Endodermal cell (in vitro differentiated cells): ENCODE results near the gene PLCL2. TPM values are rescaled to one million over a fixed set of nuclear protein-coding genes. Genes with fewer than 3 reads are reported as not detected.

Experiments
- DNase-seq: peaks from one replicate; pipeline ENCODE4 v3.0.0-alpha.2; 2017
- H3K27ac ChIP-seq: 2 replicates; pipeline ENCODE4 v1.5.1; 2013; ENCODE audit warnings: mild to moderate bottlenecking, low read depth, low read length, moderate library complexity
- H3K27me3 ChIP-seq: 2 replicates; pipeline ENCODE4 v1.6.1; 2013; ENCODE audit warnings: mild to moderate bottlenecking, low read length, moderate library complexity; ENCODE audit not compliant: insufficient read depth, control insufficient read depth, poor library complexity, severe bottlenecking
- H3K36me3 ChIP-seq: 2 replicates; pipeline ENCODE4 v1.7.0; 2013; ENCODE audit warnings: mild to moderate bottlenecking, low read length, moderate library complexity; ENCODE audit not compliant: control insufficient read depth, insufficient read depth
- H3K4me1 ChIP-seq: one replicate; pipeline ENCODE4 v1.7.0; 2013; ENCODE audit warnings: low read length; ENCODE audit not compliant: control insufficient read depth, insufficient read depth
- H3K4me3 ChIP-seq: 2 replicates; pipeline ENCODE4 v1.5.1; 2013; ENCODE audit warnings: mild to moderate bottlenecking, low read length, moderate library complexity
- H3K9ac ChIP-seq: 2 replicates; pipeline ENCODE4 v1.6.1; 2013; ENCODE audit warnings: mild to moderate bottlenecking, low read length, moderate library complexity; ENCODE audit not compliant: poor library complexity, severe bottlenecking; ENCODE audit errors: extremely low read depth
- H3K9me3 ChIP-seq: 2 replicates; pipeline ENCODE4 v1.6.1; 2013; ENCODE audit warnings: mild to moderate bottlenecking, low read length, moderate library complexity; ENCODE audit not compliant: control insufficient read depth
- H3K27ac Mint-ChIP-seq: 2 replicates; pipeline ENCODE4 v1.8.0; 2020; ENCODE audit warnings: mixed read lengths
- H3K27me3 Mint-ChIP-seq: 2 replicates; pipeline ENCODE4 v1.8.0; 2021; ENCODE audit warnings: mild to moderate bottlenecking, mixed read lengths; ENCODE audit not compliant: insufficient read depth
- H3K36me3 Mint-ChIP-seq: 2 replicates; pipeline ENCODE4 v1.8.0; 2020; ENCODE audit warnings: low read depth, mixed read lengths
- H3K4me1 Mint-ChIP-seq: 2 replicates; pipeline ENCODE4 v1.8.0; 2020; ENCODE audit warnings: mixed read lengths
- H3K4me3 Mint-ChIP-seq: 2 replicates; pipeline ENCODE4 v1.8.0; 2020; ENCODE audit warnings: mild to moderate bottlenecking, moderate library complexity, mixed read lengths
- H3K9me3 Mint-ChIP-seq: 2 replicates; pipeline ENCODE4 v1.8.0; 2020; ENCODE audit warnings: mild to moderate bottlenecking, mixed read lengths
- WGBS, 2 experiments: methylation state at CpG; one replicate each; pipeline versions ENCODE4 v1.1.5 to v1.1.7; 2013; ENCODE audit warnings: missing lambda C conversion rate in 2 of 2, mixed read lengths in 1 of 2; ENCODE audit not compliant: insufficient coverage in 1 of 2, insufficient read length in 1 of 2; 5-methylcytosine and 5-hydroxymethylcytosine counted together
- total RNA-seq, 2 donors: library from RNA; stranded (reverse); fragmentation: NEBNext Ultra II Directional in 1 of 2; extraction: Animal tissue kit (Norgen Biotek cat#: 25700) in 1 of 2; gene quantifications; 2 replicates in 1 of 2; 3 replicates in 1 of 2; pipeline ENCODE4 v1.2.1, GENCODE V29; 2021
- TF ChIP-seq, protein P1 (sequence below): fragments of 200-600 bp; sonication (generic); conservative IDR thresholded peaks from 2 replicates; pipeline ENCODE4 v1.5.0; 2021; ENCODE audit warnings: antibody characterized with exemption, mild to moderate bottlenecking

PLCL2 gene
- total RNA-seq, 2 donors from 2014 or later = 4.2 to 6.9 TPM

DNA sequence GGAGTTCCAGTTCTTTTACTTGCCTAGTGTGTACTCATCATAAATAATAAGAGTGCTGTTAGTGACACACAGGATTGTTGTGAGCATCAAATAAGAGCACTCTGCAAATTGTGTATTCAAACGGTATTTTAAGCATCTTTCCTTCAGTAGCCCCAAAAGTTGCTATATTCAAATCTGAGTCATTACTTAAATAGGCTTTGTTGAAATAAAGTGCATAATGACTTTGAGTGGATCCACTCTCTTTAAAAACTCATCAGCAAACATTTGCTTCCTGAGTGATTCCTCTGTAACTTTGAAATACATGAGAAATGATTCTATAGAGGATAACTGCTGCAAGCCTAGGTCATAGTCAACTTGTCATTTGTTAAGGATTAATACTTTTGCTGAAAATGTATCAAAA lies 29.3 kb upstream of the PLCL2 start:
- Mint-ChIP-seq H3K9me3 (no peaks in the 10 kb centered on the region), H3K4me3 (no peak overlapping the region), H3K4me1 (no peaks in the 10 kb centered on the region), H3K27me3 (no peaks in the 10 kb centered on the region), H3K27ac (no peak overlapping the region), H3K36me3 (no peaks in the 10 kb centered on the region)
- Histone ChIP-seq H3K9ac (no peak overlapping the region), H3K27me3 (no peaks in the 10 kb centered on the region), H3K4me1 (no peaks in the 10 kb centered on the region), H3K4me3 (no peak overlapping the region), H3K9me3 (no peaks in the 10 kb centered on the region), H3K36me3 (no peaks in the 10 kb centered on the region), H3K27ac (no peak overlapping the region)
- no CpG with 5 or more reads among the region's 1 CpG for WGBS, 2 experiments
- TF ChIP-seq, protein P1, sequence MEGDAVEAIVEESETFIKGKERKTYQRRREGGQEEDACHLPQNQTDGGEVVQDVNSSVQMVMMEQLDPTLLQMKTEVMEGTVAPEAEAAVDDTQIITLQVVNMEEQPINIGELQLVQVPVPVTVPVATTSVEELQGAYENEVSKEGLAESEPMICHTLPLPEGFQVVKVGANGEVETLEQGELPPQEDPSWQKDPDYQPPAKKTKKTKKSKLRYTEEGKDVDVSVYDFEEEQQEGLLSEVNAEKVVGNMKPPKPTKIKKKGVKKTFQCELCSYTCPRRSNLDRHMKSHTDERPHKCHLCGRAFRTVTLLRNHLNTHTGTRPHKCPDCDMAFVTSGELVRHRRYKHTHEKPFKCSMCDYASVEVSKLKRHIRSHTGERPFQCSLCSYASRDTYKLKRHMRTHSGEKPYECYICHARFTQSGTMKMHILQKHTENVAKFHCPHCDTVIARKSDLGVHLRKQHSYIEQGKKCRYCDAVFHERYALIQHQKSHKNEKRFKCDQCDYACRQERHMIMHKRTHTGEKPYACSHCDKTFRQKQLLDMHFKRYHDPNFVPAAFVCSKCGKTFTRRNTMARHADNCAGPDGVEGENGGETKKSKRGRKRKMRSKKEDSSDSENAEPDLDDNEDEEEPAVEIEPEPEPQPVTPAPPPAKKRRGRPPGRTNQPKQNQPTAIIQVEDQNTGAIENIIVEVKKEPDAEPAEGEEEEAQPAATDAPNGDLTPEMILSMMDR = no peak
- DNase-seq = no peak

DNA sequence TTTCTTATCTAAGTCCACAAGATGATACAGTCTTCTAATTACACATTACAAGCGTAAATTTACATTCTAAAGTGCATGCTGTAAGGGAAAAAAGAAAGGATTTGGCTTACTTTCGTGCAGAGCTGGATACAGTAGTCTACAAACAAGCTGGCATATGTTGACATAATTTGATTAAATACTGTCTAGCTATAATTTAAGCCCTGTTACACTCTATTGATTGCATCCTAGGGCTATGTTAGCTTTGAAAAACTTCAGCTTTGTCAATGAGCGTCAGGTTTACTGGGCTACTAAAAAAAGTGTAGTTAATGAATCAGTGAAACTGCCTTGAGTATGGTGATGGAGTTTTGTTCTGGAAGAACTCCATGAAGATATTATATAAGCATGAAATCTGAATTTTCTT lies 24.5 kb upstream of the PLCL2 start:
- H3K27me3 Mint-ChIP-seq = no peaks in the 10 kb centered on the region
- Histone ChIP-seq H3K4me1 (no peaks in the 10 kb centered on the region), H3K27me3 (no peaks in the 10 kb centered on the region), H3K9me3 (no peaks in the 10 kb centered on the region), H3K27ac (no peak overlapping the region), H3K9ac (no peak overlapping the region), H3K4me3 (no peak overlapping the region), H3K36me3 (no peaks in the 10 kb centered on the region)
- H3K4me3 Mint-ChIP-seq = no peak overlapping the region
- DNase-seq = no peak
- 91 to 100% methylated on average over 2 to 3 of the region's 3 CpGs for WGBS, 2 experiments
- H3K27ac Mint-ChIP-seq = no peak overlapping the region
- H3K36me3 Mint-ChIP-seq = no peaks in the 10 kb centered on the region
- no peaks in the 10 kb centered on the region for H3K4me1 Mint-ChIP-seq
- no peaks in the 10 kb centered on the region for H3K9me3 Mint-ChIP-seq
- TF ChIP-seq, protein P1 = no peak

DNA sequence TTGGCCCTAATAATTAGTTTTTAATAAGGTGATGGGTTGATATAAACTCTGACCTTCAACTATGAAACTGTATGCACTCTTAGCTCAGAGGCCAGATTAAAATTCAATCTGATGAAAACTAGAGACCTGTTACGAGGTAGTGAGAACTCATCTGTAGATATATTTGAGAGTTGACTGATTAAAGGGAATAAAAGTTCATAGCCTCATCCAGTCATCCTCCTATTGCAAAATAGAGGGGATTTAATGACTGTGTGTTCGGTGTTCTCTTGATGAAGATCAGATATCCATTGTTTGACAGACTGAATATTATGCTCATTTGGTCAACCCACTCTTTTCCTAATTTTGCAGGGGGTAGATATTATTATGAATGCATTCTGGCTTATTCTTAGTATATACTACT lies 23.3 kb upstream of the PLCL2 start:
- H3K4me1 Mint-ChIP-seq = no peaks in the 10 kb centered on the region
- H3K9me3 ChIP-seq = no peaks in the 10 kb centered on the region
- H3K4me1 ChIP-seq = no peaks in the 10 kb centered on the region
- no peaks in the 10 kb centered on the region for H3K27me3 ChIP-seq
- H3K9ac ChIP-seq = no peak overlapping the region
- WGBS, 2 experiments = 95 to 100% methylated on average over 1 to 2 of the region's 2 CpGs
- no peaks in the 10 kb centered on the region for H3K36me3 ChIP-seq
- H3K27me3 Mint-ChIP-seq = no peaks in the 10 kb centered on the region
- no peak overlapping the region for H3K4me3 ChIP-seq
- no peak for DNase-seq
- no peak overlapping the region for H3K27ac Mint-ChIP-seq
- H3K27ac ChIP-seq = no peak overlapping the region
- H3K4me3 Mint-ChIP-seq = no peak overlapping the region
- TF ChIP-seq, protein P1 = no peak
- H3K9me3 Mint-ChIP-seq = no peaks in the 10 kb centered on the region
- no peaks in the 10 kb centered on the region for H3K36me3 Mint-ChIP-seq
